ENCODE results near the gene MCUB.

The MCUB gene

GRCh38 chr4:109657854-109658418 lies 97.9 kb downstream of the MCUB start:
- peaks cover 19% of the 10 kb centered on the region for H3K36me3 Mint-ChIP-seq (ENCODE audit: low read depth)
- no peaks in the 10 kb centered on the region for H3K4me1 Mint-ChIP-seq
- H3K9me3 Mint-ChIP-seq: peaks cover 5% of the 10 kb centered on the region
- H3K27me3 Mint-ChIP-seq (ENCODE audit: low read depth, poor library complexity): no peaks in the 10 kb centered on the region
- TF ChIP-seq CTCF (IDR thresholded peaks at IDR 0.05): no peak
- no peak for DNase-seq
- no peak overlapping the region for H3K27ac Mint-ChIP-seq
- no peak overlapping the region for H3K4me3 Mint-ChIP-seq

DNA sequence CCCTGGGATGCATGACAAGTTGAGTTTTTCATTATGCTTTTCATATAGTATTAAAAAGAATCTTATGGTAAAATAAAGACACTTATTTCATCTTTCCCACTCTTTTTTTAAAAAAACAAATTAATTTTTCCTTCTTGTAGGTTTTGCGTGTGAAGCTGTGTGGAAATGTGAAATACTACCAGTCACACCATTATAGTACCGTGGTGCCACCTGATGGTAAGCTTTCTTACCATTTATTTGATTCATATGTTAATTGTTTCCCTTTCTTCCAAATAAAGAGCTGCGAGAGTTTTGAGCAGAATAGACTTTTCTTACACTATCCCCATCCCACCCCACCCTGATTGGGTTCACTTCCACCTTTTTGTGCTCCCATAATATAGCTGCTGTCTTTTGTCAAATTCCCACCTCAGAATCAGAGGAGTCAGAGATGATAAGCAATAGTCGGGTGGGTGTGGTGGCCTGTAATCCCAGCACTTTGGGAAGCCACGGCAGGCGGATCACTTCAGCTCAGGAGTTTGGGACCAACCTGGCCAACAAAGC lies 98.9 kb downstream of the MCUB start:
- Mint-ChIP-seq H3K36me3 (ENCODE audit: low read depth) (peaks cover 10% of the 10 kb centered on the region), H3K4me1 (no peaks in the 10 kb centered on the region), H3K27me3 (ENCODE audit: low read depth, poor library complexity) (no peaks in the 10 kb centered on the region), H3K4me3 (no peak overlapping the region), H3K27ac (no peak overlapping the region), H3K9me3 (peaks cover 5% of the 10 kb centered on the region)
- no peak for TF ChIP-seq CTCF (IDR thresholded peaks at IDR 0.05)
- DNase-seq: no peak

GRCh38 chr4:109662116-109662515 lies 102.1 kb downstream of the MCUB start:
- H3K27ac Mint-ChIP-seq: peak overlapping the region; percentile 75
- H3K27me3 Mint-ChIP-seq (ENCODE audit: low read depth, poor library complexity): no peaks in the 10 kb centered on the region
- TF ChIP-seq CTCF (IDR thresholded peaks at IDR 0.05): no peak
- H3K4me1 Mint-ChIP-seq: no peaks in the 10 kb centered on the region
- no peaks in the 10 kb centered on the region for H3K9me3 Mint-ChIP-seq
- no peak for DNase-seq
- peaks cover 4% of the 10 kb centered on the region for H3K36me3 Mint-ChIP-seq (ENCODE audit: low read depth)
- H3K4me3 Mint-ChIP-seq: no peak overlapping the region

- TF ChIP-seq CTCF (IDR thresholded peaks at IDR 0.05): no peak
- Mint-ChIP-seq H3K27ac (no peak overlapping the region), H3K4me3 (no peak overlapping the region), H3K4me1 (no peaks in the 10 kb centered on the region), H3K27me3 (ENCODE audit: low read depth, poor library complexity) (no peaks in the 10 kb centered on the region), H3K9me3 (no peaks in the 10 kb centered on the region), H3K36me3 (ENCODE audit: low read depth) (peaks cover 4% of the 10 kb centered on the region)
- no peak for DNase-seq
Observed at GRCh38 chr4:109662771-109663170, 102.7 kb downstream of the MCUB start.

- no peaks in the 10 kb centered on the region for H3K27me3 Mint-ChIP-seq (ENCODE audit: low read depth, poor library complexity)
- peaks cover 3% of the 10 kb centered on the region for H3K9me3 Mint-ChIP-seq
- DNase-seq: no peak
- no peak overlapping the region for H3K4me3 Mint-ChIP-seq
- no peak for TF ChIP-seq CTCF (IDR thresholded peaks at IDR 0.05)
- H3K4me1 Mint-ChIP-seq: no peaks in the 10 kb centered on the region
- peaks cover 3% of the 10 kb centered on the region for H3K36me3 Mint-ChIP-seq (ENCODE audit: low read depth)
- H3K27ac Mint-ChIP-seq: no peak overlapping the region
Observed at GRCh38 chr4:109665783-109666485, 105.9 kb downstream of the MCUB start.

- Mint-ChIP-seq H3K4me1 (no peaks in the 10 kb centered on the region), H3K27me3 (ENCODE audit: low read depth, poor library complexity) (no peaks in the 10 kb centered on the region), H3K36me3 (ENCODE audit: low read depth) (peaks cover 27% of the 10 kb centered on the region), H3K4me3 (no peak overlapping the region), H3K27ac (no peak overlapping the region), H3K9me3 (peaks cover 21% of the 10 kb centered on the region)
- no peak for DNase-seq
- TF ChIP-seq CTCF (IDR thresholded peaks at IDR 0.05): no peak
Observed at GRCh38 chr4:109671350-109671749, 111.3 kb downstream of the MCUB start.

Measured in nephron progenitor cell (in vitro differentiated cells).